ENCODE data around the gene PSMA7.

Gene PSMA7

GRCh38 chr20:62135573-62136266, 7.5 kb downstream of the PSMA7 start:
- DNase-seq, result no peak

- no peak for DNase-seq
Observed at GRCh38 chr20:62134735-62135231, 8.4 kb downstream of the PSMA7 start.

- DNase-seq, result no peak
Observed at GRCh38 chr20:62133864-62134263, 9.3 kb downstream of the PSMA7 start.

GRCh38 chr20:62133051-62133845, 9.9 kb downstream of the PSMA7 start:
- DNase-seq, result no peak

GRCh38 chr20:62132421-62132820, 10.8 kb downstream of the PSMA7 start:
- no peak for DNase-seq

GRCh38 chr20:62131560-62132320, 11.5 kb downstream of the PSMA7 start:
- DNase-seq, result no peak

- DNase-seq, result no peak
Observed at GRCh38 chr20:62129731-62130531, 13.3 kb downstream of the PSMA7 start.

GRCh38 chr20:62128502-62128901, 14.7 kb downstream of the PSMA7 start:
- DNase-seq, result no peak

- DNase-seq, result no peak
Observed at GRCh38 chr20:62127799-62128198, 15.4 kb downstream of the PSMA7 start.

GRCh38 chr20:62126141-62126540, 17.1 kb downstream of the PSMA7 start:
- no peak for DNase-seq

- peak; percentile 25 for DNase-seq
Observed at GRCh38 chr20:62123450-62124118, 19.6 kb downstream of the PSMA7 start.

- peak; percentile 48 for DNase-seq
Observed at GRCh38 chr20:62122654-62123449, 20.3 kb downstream of the PSMA7 start.

- peak; percentile 98 for DNase-seq
Observed at GRCh38 chr20:62121776-62122653, 21.2 kb downstream of the PSMA7 start, which contains the start of gene LSM14B. LSM14B (plus strand) TSS chr20:62122475; CDS start chr20:62122667, 192 bp downstream.

- no peak for DNase-seq
Observed at GRCh38 chr20:62120990-62121775, 22.0 kb downstream of the PSMA7 start.

GRCh38 chr20:62120365-62120762, 22.8 kb downstream of the PSMA7 start:
- no peak for DNase-seq

GRCh38 chr20:62119591-62120364, 23.4 kb downstream of the PSMA7 start:
- no peak for DNase-seq

GRCh38 chr20:62119115-62119514, 24.1 kb downstream of the PSMA7 start:
- no peak for DNase-seq
